ENCODE data around the gene CACFD1. TPM values are rescaled to one million over a fixed set of nuclear protein-coding genes. Genes with fewer than 3 reads are reported as not detected.

The CACFD1 gene
- total RNA-seq, 1 experiment from 2014 or later: 27.0 TPM

GRCh38 chr9:133518706-133519449 is 59.1 kb downstream of the CACFD1 start:
- H3K4me3 Mint-ChIP-seq (ENCODE audit: unreplicated experiment): no peak overlapping the region
- intact Hi-C loops (cut with micrococcal nuclease; ENCODE audit: unreplicated experiment): no loop called here
- H3K27me3 ChIP-seq (replicated peaks; ENCODE audit: control insufficient read depth, insufficient read depth, low read length): no peaks in the 10 kb centered on the region
- no TSS peak for BruUV-seq (replicated peaks)
- H3K4me1 Mint-ChIP-seq (ENCODE audit: low read depth, unreplicated experiment): no peaks in the 10 kb centered on the region
- H3K36me3 ChIP-seq (ENCODE audit: control insufficient read depth, insufficient read depth, low read length): no peaks in the 10 kb centered on the region
- H3K27me3 Mint-ChIP-seq (ENCODE audit: insufficient read depth, unreplicated experiment): no peaks in the 10 kb centered on the region
- H3K4me1 ChIP-seq: no peaks in the 10 kb centered on the region
- H3K36me3 Mint-ChIP-seq (ENCODE audit: insufficient read depth, unreplicated experiment): no peaks in the 10 kb centered on the region
- no peak overlapping the region for H3K27ac Mint-ChIP-seq (ENCODE audit: unreplicated experiment)
- no peak for TF ChIP-seq CTCF (IDR thresholded peaks at IDR 0.05; ENCODE audit: insufficient read depth in 1 of 2, low read depth in 1 of 2, low read length in 1 of 2, severe bottlenecking in 1 of 2, unreplicated experiment in 1 of 2)
- H3K9me3 Mint-ChIP-seq (ENCODE audit: unreplicated experiment): no peaks in the 10 kb centered on the region
- H3K4me3 ChIP-seq (ENCODE audit: low read depth, low read length): no peak overlapping the region
- no peaks in the 10 kb centered on the region for H3K9me3 ChIP-seq
- POLR2A ChIA-PET: interaction anchor here (0.5 kb wide), 1 partner anchor 344 kb away, joined by 4 read pairs; no protein-coding TSS in a partner anchor
- DNase-seq: no peak
- CTCF ChIA-PET: no interaction called here

GRCh38 chr9:133519693-133520092 is 59.9 kb downstream of the CACFD1 start:
- H3K36me3 Mint-ChIP-seq (ENCODE audit: insufficient read depth, unreplicated experiment): no peaks in the 10 kb centered on the region
- H3K9me3 ChIP-seq: no peaks in the 10 kb centered on the region
- BruUV-seq (replicated peaks): no TSS peak
- TF ChIP-seq CTCF (IDR thresholded peaks at IDR 0.05; ENCODE audit: insufficient read depth in 1 of 2, low read depth in 1 of 2, low read length in 1 of 2, severe bottlenecking in 1 of 2, unreplicated experiment in 1 of 2): no peak
- no peaks in the 10 kb centered on the region for H3K36me3 ChIP-seq (ENCODE audit: control insufficient read depth, insufficient read depth, low read length)
- H3K27ac Mint-ChIP-seq (ENCODE audit: unreplicated experiment): no peak overlapping the region
- no peaks in the 10 kb centered on the region for H3K27me3 Mint-ChIP-seq (ENCODE audit: insufficient read depth, unreplicated experiment)
- POLR2A ChIA-PET: no interaction called here
- H3K4me1 ChIP-seq: no peaks in the 10 kb centered on the region
- no peaks in the 10 kb centered on the region for H3K9me3 Mint-ChIP-seq (ENCODE audit: unreplicated experiment)
- no peak overlapping the region for H3K4me3 Mint-ChIP-seq (ENCODE audit: unreplicated experiment)
- CTCF ChIA-PET: no interaction called here
- intact Hi-C loops (cut with micrococcal nuclease; ENCODE audit: unreplicated experiment): no loop called here
- no peaks in the 10 kb centered on the region for H3K27me3 ChIP-seq (replicated peaks; ENCODE audit: control insufficient read depth, insufficient read depth, low read length)
- H3K4me1 Mint-ChIP-seq (ENCODE audit: low read depth, unreplicated experiment): no peaks in the 10 kb centered on the region
- no peak overlapping the region for H3K4me3 ChIP-seq (ENCODE audit: low read depth, low read length)
- DNase-seq: no peak

GRCh38 chr9:133520121-133520835 is 60.5 kb downstream of the CACFD1 start:
- no peak for DNase-seq
- Histone ChIP-seq H3K27me3 (replicated peaks; ENCODE audit: control insufficient read depth, insufficient read depth, low read length) (no peaks in the 10 kb centered on the region), H3K9me3 (no peaks in the 10 kb centered on the region), H3K4me1 (no peaks in the 10 kb centered on the region), H3K36me3 (ENCODE audit: control insufficient read depth, insufficient read depth, low read length) (no peaks in the 10 kb centered on the region), H3K4me3 (ENCODE audit: low read depth, low read length) (no peak overlapping the region)
- H3K27me3 Mint-ChIP-seq (ENCODE audit: insufficient read depth, unreplicated experiment): no peaks in the 10 kb centered on the region
- H3K9me3 Mint-ChIP-seq (ENCODE audit: unreplicated experiment): no peaks in the 10 kb centered on the region
- H3K4me1 Mint-ChIP-seq (ENCODE audit: low read depth, unreplicated experiment): no peaks in the 10 kb centered on the region
- POLR2A ChIA-PET: no interaction called here
- no peak overlapping the region for H3K27ac Mint-ChIP-seq (ENCODE audit: unreplicated experiment)
- no peak for TF ChIP-seq CTCF (IDR thresholded peaks at IDR 0.05; ENCODE audit: insufficient read depth in 1 of 2, low read depth in 1 of 2, low read length in 1 of 2, severe bottlenecking in 1 of 2, unreplicated experiment in 1 of 2)
- no TSS peak for BruUV-seq (replicated peaks)
- CTCF ChIA-PET: no interaction called here
- H3K36me3 Mint-ChIP-seq (ENCODE audit: insufficient read depth, unreplicated experiment): no peaks in the 10 kb centered on the region
- intact Hi-C loops (cut with micrococcal nuclease; ENCODE audit: unreplicated experiment): no loop called here
- no peak overlapping the region for H3K4me3 Mint-ChIP-seq (ENCODE audit: unreplicated experiment)

Other genes starting within 250 kb of the CACFD1 start
- gene ABO, start 184.8 kb upstream of the CACFD1 start, total RNA-seq (2022): not detected in 2 replicates
- gene SURF6, start 123.8 kb upstream of the CACFD1 start, total RNA-seq (2022): 31.6 and 32.4 TPM in 2 replicates
- 60.1 and 65.6 TPM in 2 replicates for gene MED22, start 111.8 kb upstream of the CACFD1 start, total RNA-seq (2022)
- gene RPL7A, start 111.8 kb upstream of the CACFD1 start, total RNA-seq (2022): 1,995 and 2,182 TPM in 2 replicates
- gene SURF1, start 103.5 kb upstream of the CACFD1 start, total RNA-seq (2022): 54.9 and 57.5 TPM in 2 replicates
- 32.3 and 34.4 TPM in 2 replicates for gene SURF2, start 103.4 kb upstream of the CACFD1 start, total RNA-seq (2022)
- 239 and 253 TPM in 2 replicates for gene SURF4, start 83.9 kb upstream of the CACFD1 start, total RNA-seq (2022)
- 3.4 and 4.1 TPM in 2 replicates for gene STKLD1, start 83.6 kb upstream of the CACFD1 start, total RNA-seq (2022)
- 43.6 and 44.1 TPM in 2 replicates for gene REXO4, start 42.0 kb upstream of the CACFD1 start, total RNA-seq (2022)
- gene ADAMTS13, start 37.6 kb upstream of the CACFD1 start, total RNA-seq (2022): 5.3 and 6.2 TPM in 2 replicates
- 7.1 and 8.4 TPM in 2 replicates for gene SLC2A6, start 19.1 kb downstream of the CACFD1 start, total RNA-seq (2022)
- not detected in 2 replicates for gene MYMK, start 65.0 kb downstream of the CACFD1 start, total RNA-seq (2022)
- 0.46 and 0.68 TPM in 2 replicates for gene ADAMTSL2, start 74.7 kb downstream of the CACFD1 start, total RNA-seq (2022)
- gene FAM163B, start 149.4 kb downstream of the CACFD1 start, total RNA-seq (2022): not detected in 2 replicates
- not detected in 2 replicates for gene DBH, start 176.4 kb downstream of the CACFD1 start, total RNA-seq (2022)